G401 (cell line): Measurements from ENCODE around the gene RGS2. TPM values are rescaled to one million over a fixed set of nuclear protein-coding genes. Genes with fewer than 3 reads are reported as not detected.

Experiments
- DNase-seq: peaks from one replicate; pipeline ENCODE4 v3.0.0-alpha.2; 2015; ENCODE audit warnings: low spot score
- in situ Hi-C: cut with HindIII; loops from 2 replicates; pipeline ENCODE4 v1.10.0; 2016; ENCODE audit warnings: low sequenced_read_pairs, mixed read lengths
- total RNA-seq: library from RNA; depleted of rRNA; stranded (reverse); fragments of >200 nt; shearing (Covaris generic); gene quantifications from 2 replicates; pipeline ENCODE4 v1.2.3, GENCODE V29; 2014; rRNA removed

The RGS2 gene, protein sequence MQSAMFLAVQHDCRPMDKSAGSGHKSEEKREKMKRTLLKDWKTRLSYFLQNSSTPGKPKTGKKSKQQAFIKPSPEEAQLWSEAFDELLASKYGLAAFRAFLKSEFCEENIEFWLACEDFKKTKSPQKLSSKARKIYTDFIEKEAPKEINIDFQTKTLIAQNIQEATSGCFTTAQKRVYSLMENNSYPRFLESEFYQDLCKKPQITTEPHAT
- 27.8 and 40.3 TPM in 2 replicates for total RNA-seq

DNA sequence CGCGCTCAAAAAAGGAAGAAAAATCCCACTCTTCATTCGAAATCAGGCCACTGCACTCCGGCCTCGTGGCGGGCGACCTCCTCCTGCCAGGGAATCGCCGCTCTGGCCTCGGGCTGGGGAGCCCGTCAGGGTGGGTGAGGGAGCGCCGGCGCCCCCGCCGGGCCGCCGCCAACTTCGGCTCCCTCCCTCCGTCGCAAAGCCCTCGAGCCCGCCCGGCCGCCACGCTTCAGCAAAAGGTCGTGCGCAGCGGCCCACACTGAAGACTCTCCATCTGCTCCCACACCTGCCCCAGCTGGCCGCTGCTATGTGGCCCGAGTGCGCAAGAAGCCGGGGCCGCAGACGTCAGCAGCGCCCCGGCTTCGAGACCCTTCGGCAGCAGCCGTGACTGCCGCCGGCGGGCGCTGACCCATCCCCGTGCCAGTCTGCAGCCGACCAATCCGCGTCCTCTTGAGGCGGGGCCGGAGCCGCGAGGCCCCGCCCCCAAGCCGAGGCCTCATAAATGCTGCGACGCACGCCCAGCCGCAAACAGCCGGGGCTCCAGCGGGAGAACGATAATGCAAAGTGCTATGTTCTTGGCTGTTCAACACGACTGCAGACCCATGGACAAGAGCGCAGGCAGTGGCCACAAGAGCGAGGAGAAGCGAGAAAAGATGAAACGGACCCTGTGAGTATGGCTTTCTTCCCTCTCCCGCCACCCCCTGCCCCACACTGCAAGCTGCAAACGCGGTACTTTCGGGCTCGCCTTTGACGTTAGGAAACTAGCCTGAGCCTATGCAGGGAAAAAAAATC lies at the start of gene RGS2:
TSS of gene RGS2 (plus strand) at position 522 of the 789 bp plus-strand sequence. CDS start at position 555, 33 bp downstream.
- in situ Hi-C loops = loop anchor here (25.0 kb wide), 1 partner anchor 204 kb away; no protein-coding TSS in a partner anchor
- DNase-seq = peak; percentile 96

DNA sequence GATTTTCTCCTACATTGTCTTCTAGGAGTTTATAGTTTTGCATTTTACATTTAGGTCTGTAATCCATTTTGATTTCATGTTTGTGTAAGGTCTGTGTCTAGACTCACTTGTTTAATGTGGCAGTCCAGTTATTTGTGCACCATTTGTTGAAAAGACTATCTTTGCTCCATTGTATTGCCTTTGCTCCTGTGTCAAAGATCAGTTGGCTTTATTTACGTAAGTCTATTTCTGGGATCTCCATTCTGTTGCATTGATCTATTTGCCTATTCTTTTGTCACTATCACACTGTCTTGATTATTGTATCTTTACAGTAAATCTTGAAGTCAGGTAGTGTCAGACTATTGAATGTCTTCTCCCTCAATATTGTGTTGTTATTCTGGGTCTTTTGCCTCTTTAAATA lies 49.7 kb upstream of the RGS2 start:
- in situ Hi-C loops = no loop called here

DNA sequence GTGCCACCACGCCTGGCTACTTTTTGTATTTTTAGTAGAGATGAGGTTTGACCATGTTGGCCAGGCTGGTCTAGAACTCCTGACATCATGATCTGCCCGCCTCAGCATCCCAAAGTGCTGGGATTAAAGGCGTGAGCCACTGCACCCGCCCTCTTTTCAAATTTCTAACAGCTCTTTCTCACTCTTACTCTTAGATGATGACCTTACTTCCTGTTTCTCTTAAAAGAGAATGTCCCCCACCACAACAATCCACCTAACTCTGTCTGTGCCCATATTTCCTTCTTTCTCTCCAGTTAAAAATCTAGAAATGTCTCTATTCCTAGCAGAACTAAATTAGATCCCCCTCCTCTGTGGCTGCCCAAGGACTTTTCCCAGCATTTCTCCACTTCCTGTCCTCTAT lies 46.6 kb upstream of the RGS2 start:
- DNase-seq = no peak
- in situ Hi-C loops = no loop called here

More for the DNA sequence above, 49.7 kb upstream of the RGS2 start:
- no peak for DNase-seq

DNA sequence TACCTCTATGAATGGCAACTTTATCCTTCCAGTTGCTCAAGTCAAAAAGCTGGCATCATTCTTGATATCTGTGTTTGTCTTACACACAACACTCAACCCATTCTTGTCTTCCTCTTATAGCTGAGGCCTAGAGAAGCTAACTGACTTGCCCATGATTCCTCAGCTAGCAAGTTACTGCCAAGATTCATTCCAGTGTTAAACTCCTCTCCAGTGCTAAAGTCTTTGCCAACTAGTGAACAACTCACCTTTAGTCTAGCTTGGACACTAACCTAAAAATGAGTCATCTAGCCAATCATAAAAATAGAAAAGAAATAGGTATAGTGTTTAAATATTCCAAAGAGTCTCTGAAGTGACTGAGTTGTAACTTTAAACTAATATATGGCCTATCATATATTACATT lies 45.6 kb upstream of the RGS2 start:
- in situ Hi-C loops = no loop called here

DNA sequence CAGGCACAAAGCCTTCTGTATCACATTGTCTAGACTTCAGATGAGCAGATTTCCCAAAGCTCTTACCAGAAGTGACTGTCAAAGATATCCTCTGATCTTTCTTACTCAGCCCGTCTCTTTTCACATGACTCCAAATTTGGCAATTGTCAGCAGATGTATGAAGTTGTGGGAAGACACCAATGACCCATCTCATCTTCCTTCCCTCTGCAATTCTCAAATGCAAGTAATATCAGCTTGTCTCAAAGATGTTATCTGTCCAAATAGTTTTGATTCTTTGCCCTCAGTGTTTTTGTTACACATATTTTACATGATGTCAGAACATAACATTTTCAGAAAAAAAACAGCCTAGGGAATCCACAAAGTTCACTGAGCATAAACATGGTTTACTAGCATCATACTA lies 45.1 kb upstream of the RGS2 start:
- in situ Hi-C loops = no loop called here

More for the DNA sequence above, 45.6 kb upstream of the RGS2 start:
- no peak for DNase-seq

DNA sequence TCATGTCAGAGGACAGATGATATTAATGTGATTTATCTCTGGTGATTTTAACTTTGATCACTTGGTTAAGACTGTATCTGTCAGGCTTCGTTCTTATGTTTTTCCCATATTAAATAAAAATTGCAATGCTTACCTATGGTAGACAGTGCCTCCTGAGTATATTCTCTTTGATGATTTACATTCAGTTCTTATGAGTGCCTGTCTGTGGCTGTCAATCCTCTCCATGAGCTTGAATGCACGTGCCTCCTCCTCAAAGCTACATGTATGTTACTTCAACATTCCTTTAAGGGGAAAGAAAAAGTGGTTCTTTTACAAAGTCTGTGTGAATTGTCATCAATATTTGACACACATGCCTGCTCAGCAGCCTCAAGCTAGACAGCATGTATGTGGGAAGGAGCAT lies 44.2 kb upstream of the RGS2 start:
- in situ Hi-C loops = no loop called here
- no peak for DNase-seq

More for the DNA sequence above, 45.1 kb upstream of the RGS2 start:
- no peak for DNase-seq

DNA sequence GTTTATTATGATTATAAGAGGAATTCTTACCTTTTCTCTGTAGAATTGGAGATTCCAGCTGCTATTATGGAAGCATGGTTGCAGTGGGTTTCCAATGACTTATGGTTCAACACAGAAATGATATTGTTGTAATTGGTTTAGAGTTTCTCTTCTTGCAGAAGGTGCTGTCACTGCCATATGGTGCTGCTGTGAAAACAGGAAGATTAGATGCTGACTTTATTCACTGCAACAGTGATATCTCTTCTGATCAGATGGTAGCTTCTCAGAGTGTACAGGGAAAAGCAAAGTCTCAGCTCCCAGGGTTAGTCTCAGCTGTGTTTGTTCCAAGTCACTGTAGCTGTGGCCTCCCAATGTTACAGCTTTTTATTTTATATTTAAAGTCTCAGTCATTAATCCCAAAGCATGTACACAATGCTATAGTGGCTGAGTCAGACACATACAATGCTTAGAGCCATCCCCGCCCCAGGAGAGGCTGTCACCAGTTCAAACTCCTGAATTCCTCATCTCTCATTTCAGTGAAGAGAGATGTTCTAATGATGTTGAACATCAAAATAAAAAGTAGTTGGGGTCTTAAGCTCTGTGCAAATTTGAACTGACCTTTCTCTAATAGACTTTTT lies 42.7 kb upstream of the RGS2 start:
- in situ Hi-C loops = no loop called here
- no peak for DNase-seq

DNA sequence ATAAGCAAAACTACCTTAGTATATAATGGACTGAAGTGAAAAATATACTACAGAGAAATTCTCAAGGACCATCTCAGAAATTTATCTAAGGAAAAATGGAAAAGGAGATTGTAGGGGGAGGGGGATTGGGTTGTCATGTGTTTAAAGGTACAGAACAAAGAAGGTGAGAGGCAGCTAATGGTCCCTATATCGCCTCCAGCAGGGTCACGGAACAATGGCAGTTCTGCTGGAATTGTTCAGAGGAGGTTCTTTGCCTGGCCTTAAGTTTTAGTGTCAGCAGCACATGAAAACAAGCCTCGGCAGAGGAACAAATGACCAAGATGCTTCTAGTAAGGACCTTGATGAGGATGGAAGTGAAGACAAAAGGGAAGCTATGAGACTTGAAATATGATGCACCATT lies 42.0 kb upstream of the RGS2 start:
- no peak for DNase-seq
- in situ Hi-C loops = no loop called here

DNA sequence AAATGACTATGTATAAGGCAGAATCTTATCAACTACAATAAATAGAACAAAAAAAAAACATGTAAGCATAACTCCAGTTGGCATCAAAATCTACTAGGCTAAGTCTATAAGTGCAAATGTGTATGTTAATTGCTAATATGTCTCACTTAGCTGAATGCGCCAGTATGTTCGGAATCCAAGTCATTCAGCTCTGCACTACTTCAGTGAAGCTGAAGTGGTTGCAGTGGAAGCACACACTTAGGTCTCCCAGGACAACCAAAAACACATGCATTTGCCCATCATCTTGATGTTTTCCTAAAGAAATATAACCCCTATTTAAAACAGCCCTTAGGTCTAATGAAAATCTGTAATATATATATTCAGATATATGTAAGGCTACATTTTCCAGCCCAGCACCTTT lies 41.0 kb upstream of the RGS2 start:
- in situ Hi-C loops = no loop called here
- no peak for DNase-seq

DNA sequence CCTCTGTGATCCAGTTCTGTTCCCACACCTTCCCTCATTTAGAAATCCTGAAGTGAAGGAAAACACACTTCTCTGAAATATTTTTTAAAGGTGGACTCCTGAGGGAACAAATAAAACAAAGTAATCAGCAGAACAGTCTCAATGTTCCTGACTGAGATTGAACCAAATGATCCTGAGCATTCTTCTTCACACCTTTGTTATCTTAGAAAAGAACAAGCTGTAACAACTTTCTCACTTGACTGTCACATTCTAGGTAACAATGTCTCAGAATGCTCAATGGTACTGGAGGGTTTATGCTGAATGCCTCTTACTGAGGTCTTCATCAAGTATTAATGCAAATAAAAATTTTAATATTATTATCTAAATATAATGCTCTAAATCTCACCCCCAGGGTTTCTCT lies 40.4 kb upstream of the RGS2 start:
- in situ Hi-C loops = no loop called here
- DNase-seq = no peak

DNA sequence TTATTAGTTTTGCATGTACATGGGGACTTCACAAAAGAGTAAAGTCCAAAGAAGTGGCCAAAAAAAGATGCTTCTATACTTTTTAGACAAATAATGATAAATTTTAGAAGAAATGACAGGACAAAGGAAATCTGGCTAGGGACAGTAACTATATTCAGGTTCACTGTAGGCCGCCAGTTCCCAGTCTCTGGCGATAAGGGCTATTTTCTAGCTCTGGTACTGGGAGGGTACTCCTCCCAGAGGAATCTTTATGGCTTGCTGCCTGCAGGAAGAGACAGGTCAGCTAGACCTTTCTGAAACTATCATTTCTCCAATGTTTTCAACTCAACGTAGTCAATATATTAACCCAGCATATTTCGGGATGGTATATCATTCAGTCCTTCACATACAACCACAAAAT lies 37.5 kb upstream of the RGS2 start:
- in situ Hi-C loops = no loop called here
- no peak for DNase-seq

DNA sequence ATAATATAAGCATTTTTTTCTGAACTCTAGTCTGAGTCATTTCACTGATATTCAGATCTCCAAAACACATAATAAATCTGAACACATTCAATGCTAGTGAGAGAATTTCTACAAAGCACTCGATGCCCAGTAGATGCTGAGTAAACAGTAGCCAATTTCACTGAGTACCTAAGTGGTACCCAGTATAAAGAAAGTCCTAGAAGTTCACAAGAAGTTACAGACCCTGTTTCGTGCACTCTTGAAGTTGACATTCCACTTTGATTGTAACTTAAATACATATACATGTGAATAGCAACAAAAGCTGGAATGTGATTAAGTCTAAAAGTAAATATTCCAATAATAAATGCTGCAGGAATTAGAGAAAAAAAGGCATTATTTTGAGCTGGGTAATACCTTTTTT lies 33.2 kb upstream of the RGS2 start:
- DNase-seq = no peak
- in situ Hi-C loops = no loop called here

DNA sequence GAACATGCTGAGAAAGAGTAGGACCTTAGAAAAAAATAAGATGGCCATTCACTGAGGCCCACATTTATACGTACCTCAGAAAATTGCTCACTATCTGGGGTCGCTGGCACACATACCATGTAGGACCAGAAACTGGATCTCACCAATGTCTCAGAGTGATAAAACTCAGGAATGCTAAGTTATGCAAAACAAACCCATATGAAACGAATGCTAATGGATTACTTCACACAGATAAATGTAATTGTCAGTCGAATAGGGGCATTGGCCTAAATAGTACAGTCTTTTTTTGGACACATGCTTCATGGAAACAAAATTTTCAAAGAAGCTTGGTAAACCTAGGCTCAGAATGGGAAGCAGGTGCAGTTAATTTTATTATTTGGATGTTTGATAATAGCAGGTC lies 32.6 kb upstream of the RGS2 start:
- no peak for DNase-seq
- in situ Hi-C loops = no loop called here

DNA sequence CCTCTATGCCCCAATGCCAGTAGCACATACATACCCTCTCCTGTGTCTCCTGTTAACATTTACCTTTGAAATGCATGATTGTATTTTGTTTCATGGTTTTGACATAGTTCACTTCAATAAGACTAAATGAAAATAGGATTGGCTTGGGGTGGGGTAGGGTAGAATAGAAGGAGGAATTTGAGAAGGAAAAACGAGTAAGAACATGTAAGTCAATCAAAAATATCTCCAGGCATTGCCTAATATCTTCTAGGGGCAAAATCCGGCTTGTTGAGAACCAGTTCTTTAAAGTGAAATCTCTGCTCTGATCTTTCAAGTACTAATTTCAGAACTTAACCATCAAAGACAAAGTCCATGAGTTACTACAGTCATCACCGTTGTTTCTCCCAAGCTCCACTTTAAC lies 31.8 kb upstream of the RGS2 start:
- in situ Hi-C loops = no loop called here
- no peak for DNase-seq

DNA sequence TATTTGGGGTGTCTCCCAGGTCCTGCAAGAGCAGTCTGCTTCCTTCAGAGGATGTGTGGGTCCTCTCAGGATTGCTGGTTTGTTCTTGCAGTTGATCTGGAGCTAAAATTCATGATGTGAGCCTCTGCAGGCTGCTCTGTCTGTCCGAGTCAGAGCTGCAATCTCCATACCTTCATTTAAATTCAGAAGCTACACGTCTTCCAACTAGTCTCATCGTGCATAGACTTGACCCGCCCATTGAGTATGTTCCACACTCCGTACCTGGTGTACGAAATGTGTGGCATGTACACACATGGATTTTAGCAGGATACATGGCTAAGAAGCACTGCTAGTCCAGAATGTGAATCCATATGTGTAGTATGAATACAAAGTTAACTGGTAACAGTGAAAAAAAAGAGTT lies 25.0 kb upstream of the RGS2 start:
- in situ Hi-C loops = no loop called here
- no peak for DNase-seq

DNA sequence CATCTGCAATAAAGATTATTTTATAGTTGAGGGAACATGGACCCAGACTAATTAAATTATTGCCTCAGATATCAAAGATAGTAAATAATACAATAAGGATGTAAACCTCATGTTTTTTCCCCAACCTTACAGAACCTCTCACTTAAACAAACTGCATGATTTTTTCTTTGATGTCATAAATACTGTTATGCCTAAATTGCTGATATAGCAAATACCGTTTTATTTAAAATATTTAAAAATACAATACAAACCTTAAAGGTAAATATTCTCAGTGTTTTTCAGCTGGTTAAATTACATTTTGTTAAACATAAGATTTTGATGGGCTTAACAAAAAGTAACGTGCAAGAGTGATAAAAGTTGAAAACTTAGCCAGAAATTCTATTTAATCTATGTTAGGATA lies 24.4 kb upstream of the RGS2 start:
- in situ Hi-C loops = no loop called here
- DNase-seq = no peak

DNA sequence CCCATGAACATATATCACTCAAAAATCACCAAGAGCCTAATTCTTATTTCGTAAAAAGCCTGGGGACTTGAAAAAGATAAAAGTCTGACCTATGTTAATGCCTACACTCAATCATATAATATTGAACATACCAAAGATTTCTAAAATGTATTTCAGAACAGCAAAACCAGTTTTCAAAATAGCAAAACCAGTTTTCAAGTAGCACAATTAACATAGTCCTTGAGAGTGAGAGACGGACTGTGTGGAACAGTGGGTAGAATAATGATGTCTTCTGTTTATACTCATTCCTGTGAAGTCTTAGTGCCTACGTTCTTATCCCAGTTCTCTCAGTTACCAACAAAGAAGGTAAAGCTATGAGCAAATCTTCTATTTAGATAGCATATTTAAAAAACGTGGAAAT lies 22.3 kb upstream of the RGS2 start:
- no peak for DNase-seq
- in situ Hi-C loops = no loop called here

DNA sequence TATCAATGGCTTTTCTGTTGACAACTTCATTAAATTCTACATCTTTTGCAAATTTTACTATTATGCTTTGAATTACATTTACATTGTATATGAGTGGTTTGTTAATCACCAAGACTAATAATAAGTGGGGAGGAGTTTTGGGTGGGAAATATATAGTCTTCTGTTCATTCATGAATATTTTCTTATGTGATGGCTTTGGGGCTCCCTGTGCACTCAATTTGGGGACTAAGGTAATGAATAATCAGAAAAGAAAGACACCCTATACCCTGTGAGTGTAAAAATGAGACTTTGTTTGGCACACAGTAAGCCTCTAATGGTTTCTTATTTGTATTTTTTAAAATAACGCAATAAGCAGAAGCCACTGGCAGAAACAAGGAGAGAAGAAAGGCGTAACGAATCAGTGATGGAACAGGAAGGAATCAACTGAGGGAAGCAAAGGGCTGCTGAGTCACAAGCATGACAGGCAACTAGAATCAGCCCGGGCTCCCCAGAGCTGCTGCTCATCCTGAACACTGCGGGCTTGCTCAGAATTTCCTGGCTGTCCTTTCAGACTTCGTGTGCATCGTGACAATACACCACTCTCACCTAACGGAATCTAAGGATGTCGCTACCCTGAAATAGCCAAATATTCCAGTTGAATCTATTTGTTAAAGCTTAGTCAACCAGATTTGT lies 20.8 kb upstream of the RGS2 start:
- peak; percentile 54 for DNase-seq
- in situ Hi-C loops = no loop called here

DNA sequence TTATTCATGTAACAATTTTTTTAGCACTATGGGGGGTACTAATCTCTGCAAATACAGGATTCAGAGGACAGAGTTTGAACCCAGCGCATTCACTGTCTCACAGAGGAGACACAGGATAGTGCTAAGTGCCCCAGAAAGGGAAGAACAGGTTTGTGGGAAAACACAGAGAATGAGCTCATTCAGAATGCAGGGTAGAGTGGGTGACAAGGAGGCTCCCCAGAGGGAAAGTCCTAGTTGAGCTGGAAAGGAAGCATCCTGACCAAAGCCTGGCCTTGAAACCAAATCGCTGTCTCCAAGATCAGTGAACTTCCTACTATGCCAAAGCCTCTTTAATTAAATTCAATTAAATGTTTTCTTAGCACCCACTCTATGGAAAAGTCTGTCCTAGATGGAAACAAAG lies 19.0 kb upstream of the RGS2 start:
- in situ Hi-C loops = no loop called here
- DNase-seq = no peak

DNA sequence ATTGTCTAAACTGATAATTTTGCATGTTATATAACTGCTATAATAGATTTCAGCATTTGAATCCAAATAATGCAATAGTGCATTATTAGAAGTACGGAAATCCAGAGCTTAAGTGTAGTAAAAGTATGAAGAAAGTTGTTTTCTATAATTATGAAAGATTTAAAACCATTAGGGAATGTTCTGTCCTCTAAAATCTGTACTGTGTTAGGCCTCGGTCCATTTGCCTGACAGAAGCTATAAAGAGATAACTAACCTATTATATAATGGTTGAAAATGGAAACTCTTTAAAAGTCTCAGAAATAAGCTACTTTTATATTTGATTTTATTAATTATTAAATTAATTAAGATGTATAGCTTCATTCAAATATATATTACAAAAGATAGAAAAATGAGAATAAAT lies 16.2 kb upstream of the RGS2 start:
- DNase-seq = no peak
- in situ Hi-C loops = no loop called here
